Esophagus (tissue), 2 donors: Measurements from ENCODE around the gene AMOT. TPM values are rescaled to one million over a fixed set of nuclear protein-coding genes. Genes with fewer than 3 reads are reported as not detected.
A peak's percentile ranks its signal among the peaks of the same experiment; 100 is the strongest.

Experiments
- H3K27ac ChIP-seq, 2 donors: one replicate each; pipeline ENCODE4 v1.5.1; 2013; ENCODE audit warnings: low read depth in 2 of 2, mild to moderate bottlenecking in 2 of 2, inconsistent platforms in 1 of 2, low read length in 1 of 2, moderate library complexity in 1 of 2
- H3K27me3 ChIP-seq, 2 donors: one replicate each; pipeline ENCODE4 v1.6.1; 2013; ENCODE audit warnings: low read length in 2 of 2, control low read depth in 1 of 2, mild to moderate bottlenecking in 1 of 2; ENCODE audit not compliant: insufficient read depth in 2 of 2, control insufficient read depth in 1 of 2
- H3K36me3 ChIP-seq, 2 donors: one replicate each; pipeline ENCODE4 v1.6.1; 2013; ENCODE audit warnings: low read length in 1 of 2; ENCODE audit not compliant: control insufficient read depth in 2 of 2, insufficient read depth in 2 of 2
- H3K4me1 ChIP-seq, 2 donors: one replicate each; pipeline ENCODE4 v1.6.1; 2013; ENCODE audit warnings: low read length in 1 of 2; ENCODE audit not compliant: control insufficient read depth in 2 of 2, insufficient read depth in 2 of 2
- H3K4me3 ChIP-seq, 2 donors: one replicate each; pipeline ENCODE4 v1.5.1; 2013; ENCODE audit warnings: low read length in 2 of 2, mild to moderate bottlenecking in 2 of 2, low read depth in 1 of 2, moderate library complexity in 1 of 2
- H3K9me3 ChIP-seq, 2 donors: one replicate each; pipeline ENCODE4 v1.6.1; 2013; ENCODE audit warnings: mild to moderate bottlenecking in 2 of 2, low read depth in 1 of 2, low read length in 1 of 2, moderate library complexity in 1 of 2; ENCODE audit not compliant: control insufficient read depth in 2 of 2, insufficient read depth in 1 of 2
- WGBS, 2 donors: extraction: QIAGEN DNeasy Blood & Tissue Kit; methylation state at CpG; one replicate each; pipeline ENCODE4 v1.1.7; 2013; 5-methylcytosine and 5-hydroxymethylcytosine counted together
- polyA plus RNA-seq, 2 donors: library from polyadenylated mRNA; stranded (reverse); fragments of 200-250 nt; gene quantifications; one replicate each; pipeline ENCODE4 v1.2.3, GENCODE V29; 2013
- donor health status: healthy with polysubstance abuse.
- donor health status: Bipolar disorder and iron deficiency.

The AMOT gene
- polyA plus RNA-seq, 2 donors: 0.77 to 0.89 TPM

DNA sequence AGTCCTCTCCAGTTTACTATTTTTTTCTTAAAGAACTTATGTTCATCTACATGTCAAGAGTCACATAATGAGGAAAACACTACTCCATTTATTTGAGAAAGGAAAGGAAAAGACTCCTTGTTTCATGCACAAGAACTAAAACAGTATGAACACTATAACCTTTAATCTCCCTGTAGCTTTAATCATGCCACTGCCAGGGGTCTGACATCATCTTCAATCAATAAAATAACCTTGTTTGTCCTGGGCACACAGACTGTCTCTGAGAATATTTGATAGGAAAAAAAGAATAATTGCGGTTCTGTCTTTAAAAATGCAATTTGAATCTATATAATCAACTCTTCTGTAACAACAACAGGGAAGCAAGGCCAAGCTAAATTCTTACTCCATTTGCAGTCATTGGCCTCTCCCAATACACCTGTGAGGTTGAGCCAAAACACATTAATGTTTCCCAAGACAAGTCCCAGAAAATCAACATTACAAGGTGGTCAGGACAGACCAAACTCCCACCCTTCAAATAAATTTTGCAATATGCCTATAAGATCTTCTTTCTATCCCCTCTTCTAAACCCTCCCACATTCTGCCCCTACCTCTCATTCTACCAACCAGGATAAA is 13.2 kb downstream of the AMOT start:
- no peak overlapping the region for H3K4me3 ChIP-seq
- H3K36me3 ChIP-seq: no peaks in the 10 kb centered on the region
- H3K27ac ChIP-seq: no peak overlapping the region
- H3K4me1 ChIP-seq: no peaks in the 10 kb centered on the region
- peaks cover 0 to 11% of the 10 kb centered on the region in 2 donors for H3K27me3 ChIP-seq
- no peaks in the 10 kb centered on the region for H3K9me3 ChIP-seq
- WGBS, 2 donors: 65 to 97% methylated on average over 1 of the region's 1 CpG

DNA sequence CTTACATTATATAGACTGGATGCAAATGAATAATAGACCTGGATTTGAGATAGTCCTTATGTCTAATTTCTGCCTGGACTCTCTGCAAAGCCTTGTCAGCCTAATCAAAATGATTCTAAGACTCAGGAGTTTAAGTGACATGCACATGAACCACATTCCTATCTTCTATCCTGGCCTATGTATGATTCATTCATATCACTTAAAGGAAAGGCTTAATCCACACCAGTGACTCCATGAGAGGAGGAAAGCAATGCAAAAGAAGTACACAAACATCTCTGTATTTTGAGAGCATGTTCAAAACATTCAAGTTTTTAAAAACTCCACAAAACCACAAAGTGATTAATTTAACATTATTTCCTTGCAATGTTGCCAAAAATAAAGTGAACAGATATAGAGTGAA is 14.6 kb downstream of the AMOT start:
- Histone ChIP-seq H3K4me3 (no peak overlapping the region), H3K27me3 (peaks cover 0 to 14% of the 10 kb centered on the region in 2 donors), H3K4me1 (no peaks in the 10 kb centered on the region), H3K27ac (no peak overlapping the region), H3K36me3 (no peaks in the 10 kb centered on the region), H3K9me3 (no peaks in the 10 kb centered on the region)

DNA sequence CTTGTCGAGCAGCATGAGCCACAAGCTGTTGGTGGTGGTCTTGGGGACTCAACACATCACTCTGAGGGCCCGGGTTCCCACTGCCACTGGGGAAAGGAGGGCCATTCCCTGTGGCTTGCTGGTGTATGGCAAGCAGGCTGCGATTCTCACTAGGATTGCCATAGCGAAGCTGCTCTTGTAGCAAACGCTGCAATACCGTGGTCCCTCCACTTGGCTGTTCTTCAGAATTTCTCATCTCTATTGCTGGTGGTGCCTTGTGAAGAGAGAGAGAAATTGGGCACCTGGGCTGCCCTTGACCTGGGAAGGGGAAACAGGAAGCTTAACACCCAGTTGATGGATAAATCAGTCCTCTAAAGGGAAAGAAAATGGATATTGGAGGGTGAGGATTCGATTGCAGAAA is 17.7 kb downstream of the AMOT start:
- Histone ChIP-seq H3K27me3 (peaks cover 0 to 12% of the 10 kb centered on the region in 2 donors), H3K36me3 (no peaks in the 10 kb centered on the region), H3K27ac (no peak overlapping the region), H3K9me3 (no peaks in the 10 kb centered on the region), H3K4me1 (peaks cover 0 to 9% of the 10 kb centered on the region in 2 donors), H3K4me3 (no peak overlapping the region)
- WGBS, 2 donors: 65 to 91% methylated on average over 7 of the region's 7 CpGs

DNA sequence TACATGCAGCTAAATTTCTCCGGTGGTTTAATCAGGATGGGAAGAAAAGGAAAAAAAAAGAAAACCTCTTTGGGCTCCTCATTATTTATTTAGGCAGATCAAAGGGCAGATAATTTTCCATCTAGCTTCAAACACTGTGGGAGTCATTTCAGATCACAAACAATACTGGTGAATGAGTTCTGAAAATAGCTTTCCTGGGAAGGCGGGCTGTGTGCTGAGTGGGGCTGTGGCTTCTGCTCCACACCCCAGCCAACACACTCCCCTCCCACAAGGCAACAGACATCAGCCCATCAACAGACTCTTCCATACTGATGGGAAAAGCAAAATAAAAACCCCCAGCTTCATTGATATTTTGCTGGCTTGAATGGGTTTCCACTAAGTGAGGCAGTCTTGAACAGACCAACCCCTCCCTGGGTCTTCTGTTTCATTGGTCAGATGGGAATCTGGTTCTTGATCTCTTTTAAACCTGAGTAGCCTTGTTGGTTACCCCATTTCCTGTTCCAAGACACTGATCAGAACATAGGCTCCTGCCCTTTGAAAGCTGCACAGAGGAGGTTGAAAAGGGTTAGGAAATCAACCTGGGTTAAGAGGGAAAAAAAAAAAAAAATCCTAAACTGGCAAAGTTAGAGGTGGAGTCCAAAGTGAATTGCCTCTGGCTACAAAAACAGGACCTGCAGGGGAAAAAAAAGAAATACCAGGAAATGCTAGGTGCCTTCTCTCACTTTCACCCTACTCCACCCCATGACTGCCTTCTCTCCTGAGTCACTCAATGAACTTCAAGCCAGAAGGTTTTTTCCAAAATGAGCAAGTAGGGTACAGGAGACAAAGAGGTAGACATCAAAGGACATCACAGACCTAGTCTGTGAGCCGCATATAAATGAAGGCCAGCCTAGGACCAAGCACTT is 20.0 kb downstream of the AMOT start:
- Histone ChIP-seq H3K27me3 (peaks cover 0 to 8% of the 10 kb centered on the region in 2 donors), H3K4me3 (no peak overlapping the region), H3K4me1 (peaks cover 1 to 9% of the 10 kb centered on the region in 2 donors), H3K9me3 (no peaks in the 10 kb centered on the region), H3K27ac (peak overlapping the region in 1 of 2 donors; percentile 47), H3K36me3 (no peaks in the 10 kb centered on the region)
- WGBS, 2 donors: 54 to 71% methylated on average over 3 of the region's 3 CpGs

DNA sequence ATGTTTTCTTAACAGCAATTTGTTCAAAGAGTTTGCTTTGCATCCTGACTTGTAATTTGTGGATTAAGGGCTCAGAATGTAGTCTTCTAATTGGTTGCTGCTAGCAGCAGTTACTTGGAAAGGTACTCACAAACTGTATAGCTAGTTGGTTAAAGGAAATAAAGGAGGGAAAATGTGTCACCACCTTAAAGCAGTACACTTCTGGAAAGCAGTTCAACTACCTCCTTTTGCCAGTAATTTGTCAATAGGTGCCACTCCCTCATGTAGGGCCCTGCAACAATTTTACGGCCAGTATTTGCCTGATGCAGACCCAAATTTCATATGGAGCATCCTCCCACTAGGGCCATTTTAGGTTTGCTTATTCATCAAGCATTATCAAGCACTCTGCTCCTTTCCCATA is 20.8 kb downstream of the AMOT start:
- no peak overlapping the region for H3K4me3 ChIP-seq
- H3K27ac ChIP-seq: no peak overlapping the region

DNA sequence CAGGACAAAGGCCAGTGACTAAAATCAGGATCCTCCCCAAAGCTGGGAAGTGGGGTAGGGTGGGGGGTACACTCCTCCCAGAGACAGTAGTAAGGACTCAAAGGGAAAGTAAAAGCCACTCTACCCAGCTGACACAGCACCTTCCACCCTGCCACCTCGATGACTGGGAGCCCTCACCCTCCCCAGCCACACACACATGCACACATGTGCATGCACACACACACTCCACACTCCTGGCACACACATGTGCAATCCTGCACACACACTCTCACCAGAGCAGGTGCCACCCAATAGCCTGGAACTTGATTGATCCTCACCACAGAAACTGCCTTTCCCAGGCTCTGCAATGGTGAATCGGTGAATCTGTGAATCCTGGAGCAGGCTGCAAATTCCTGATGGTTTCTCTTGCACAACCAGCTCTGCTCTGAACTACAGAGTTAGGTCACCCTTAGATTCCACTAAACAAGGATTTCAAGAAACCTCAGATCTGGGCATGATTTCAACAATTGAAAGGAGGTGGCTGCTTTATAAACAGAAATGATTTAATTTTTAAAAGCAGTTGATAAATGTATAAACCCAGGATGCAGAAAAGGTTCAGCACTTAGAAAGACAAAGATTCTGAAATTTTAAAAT is 21.5 kb downstream of the AMOT start:
- peaks cover 0 to 8% of the 10 kb centered on the region in 2 donors for H3K27me3 ChIP-seq
- peak overlapping the region; percentile 26 to 29 for H3K27ac ChIP-seq
- H3K4me1 ChIP-seq: peaks cover 3 to 9% of the 10 kb centered on the region in 2 donors
- H3K36me3 ChIP-seq: no peaks in the 10 kb centered on the region
- no peak overlapping the region for H3K4me3 ChIP-seq
- WGBS, 2 donors: 15 to 20% methylated on average over 2 of the region's 2 CpGs
- no peaks in the 10 kb centered on the region for H3K9me3 ChIP-seq

More for the DNA sequence above, 20.8 kb downstream of the AMOT start:
- peaks cover 0 to 8% of the 10 kb centered on the region in 2 donors for H3K27me3 ChIP-seq
- H3K9me3 ChIP-seq: no peaks in the 10 kb centered on the region
- H3K4me1 ChIP-seq: peaks cover 3 to 9% of the 10 kb centered on the region in 2 donors
- H3K36me3 ChIP-seq: no peaks in the 10 kb centered on the region
- WGBS, 2 donors: 46 to 63% methylated on average over 1 of the region's 1 CpG

DNA sequence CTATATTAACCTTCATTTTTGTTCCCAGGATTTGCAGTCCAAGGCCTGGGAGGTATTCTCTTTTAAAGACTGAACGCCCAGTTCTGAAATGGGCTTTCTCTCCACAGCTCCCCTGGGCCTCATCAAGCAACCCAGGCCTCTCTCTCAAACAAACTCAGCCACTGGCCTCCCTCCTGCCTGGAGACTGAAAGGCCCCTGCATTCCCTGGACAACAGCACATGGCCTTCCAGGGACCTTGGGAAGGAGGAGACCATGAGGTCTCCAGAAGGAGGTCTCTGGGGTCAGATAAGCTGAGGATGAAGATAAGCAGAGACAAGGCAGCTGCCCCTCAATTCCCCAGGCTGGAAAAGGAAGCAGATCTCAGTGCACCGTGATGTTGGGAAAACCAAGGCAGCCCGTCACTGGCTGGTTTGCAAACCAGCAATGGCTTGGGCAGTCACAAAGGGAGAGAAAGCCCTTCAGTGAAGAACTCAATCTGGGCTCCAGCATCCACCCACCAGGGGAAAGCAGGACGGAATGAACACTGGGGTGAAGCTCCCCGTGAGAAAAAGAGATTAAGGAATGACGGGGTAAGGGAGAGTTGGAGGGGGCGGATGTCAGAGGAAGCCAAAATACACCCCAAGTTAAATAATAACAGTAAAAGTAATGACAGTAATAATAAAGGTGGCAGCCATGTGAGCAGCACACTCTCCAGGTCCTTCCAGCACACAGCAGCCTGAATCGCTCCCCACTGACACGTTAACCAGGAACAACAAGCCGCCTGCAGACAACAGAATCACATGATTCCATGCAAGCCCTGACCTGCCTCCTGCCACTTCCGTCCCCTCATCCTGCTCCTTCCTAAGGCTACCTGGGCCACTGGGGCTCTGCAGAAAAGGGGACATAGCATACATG is 22.3 kb downstream of the AMOT start:
- Histone ChIP-seq H3K4me1 (peaks cover 3 to 9% of the 10 kb centered on the region in 2 donors), H3K9me3 (no peaks in the 10 kb centered on the region), H3K27me3 (peaks cover 0 to 8% of the 10 kb centered on the region in 2 donors), H3K36me3 (no peaks in the 10 kb centered on the region), H3K27ac (peak overlapping the region; percentile 26 to 29), H3K4me3 (no peak overlapping the region)
- WGBS, 2 donors: 53 to 58% methylated on average over 11 of the region's 11 CpGs

DNA sequence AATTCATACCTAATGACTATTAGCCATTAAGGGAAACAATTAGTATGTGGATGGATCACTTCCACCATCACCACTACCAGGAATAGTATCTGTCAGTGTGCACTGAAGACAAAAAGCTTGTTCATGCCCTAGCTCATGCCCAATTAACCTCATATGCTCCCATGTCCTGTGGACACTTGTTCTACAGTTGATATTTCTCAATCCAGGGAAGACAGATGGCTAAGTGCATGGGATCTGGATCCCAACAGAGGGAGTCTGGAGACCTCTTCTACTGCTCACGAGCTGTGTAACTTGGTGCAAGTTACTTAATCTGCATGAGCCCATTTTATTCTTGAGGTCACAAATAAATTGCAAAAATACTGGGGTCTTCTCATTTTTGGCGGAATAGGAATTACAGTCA is 23.7 kb downstream of the AMOT start:
- WGBS, 2 donors: 83 to 94% methylated on average over 2 of the region's 2 CpGs
- H3K4me1 ChIP-seq: peaks cover 3 to 9% of the 10 kb centered on the region in 2 donors
- H3K9me3 ChIP-seq: no peaks in the 10 kb centered on the region
- no peak overlapping the region for H3K4me3 ChIP-seq
- H3K27ac ChIP-seq: no peak overlapping the region
- no peaks in the 10 kb centered on the region for H3K27me3 ChIP-seq
- H3K36me3 ChIP-seq: no peaks in the 10 kb centered on the region

DNA sequence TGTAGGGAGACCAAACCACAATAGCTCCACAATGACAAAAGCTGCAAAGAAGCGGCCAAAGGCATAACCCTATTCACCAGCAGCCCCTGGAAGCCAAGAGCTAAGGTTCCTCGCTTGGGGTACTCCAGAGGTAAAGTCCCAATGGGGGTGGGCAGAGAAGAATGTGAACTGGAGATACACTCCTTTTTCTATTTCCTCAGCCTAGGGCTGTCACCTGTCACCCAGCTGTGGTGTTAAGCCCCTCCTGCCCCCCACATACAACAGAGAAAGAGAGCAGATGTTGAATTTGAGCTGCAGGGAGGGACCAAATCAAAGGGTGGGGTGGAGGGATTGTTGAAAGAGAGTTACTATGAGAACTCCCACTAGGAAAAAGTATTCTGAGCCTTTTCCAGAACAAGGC is 26.1 kb downstream of the AMOT start:
- whole genome bisulfite sequencing, 2 donors: 62 to 91% methylated on average over 2 of the region's 2 CpGs
- Histone ChIP-seq H3K27ac (no peak overlapping the region), H3K4me3 (no peak overlapping the region), H3K27me3 (no peaks in the 10 kb centered on the region), H3K4me1 (peaks cover 3 to 9% of the 10 kb centered on the region in 2 donors), H3K9me3 (no peaks in the 10 kb centered on the region), H3K36me3 (no peaks in the 10 kb centered on the region)
